Uterus (tissue), 2 donors: ENCODE results near the gene WDR64.
"Not testable (repeated sequence)": the region's sequence is repeated elsewhere in the genome, so short reads cannot be mapped to it uniquely, and the experiment has no call there.

ENCODE experiments used
- POLR2A ChIP-seq, 2 donors: fragments of 450-650 bp; IDR thresholded peaks; one replicate each; pipeline ENCODE4 v1.6.1; 2016; ENCODE audit warnings: antibody characterized with exemption in 2 of 2, mild to moderate bottlenecking in 1 of 2, moderate library complexity in 1 of 2
- TF ChIP-seq, protein P1 (sequence below), 4 experiments: fragments of 200-600 bp in 2 of 4; fragments of 450-650 bp in 2 of 4; sonication (generic) in 2 of 4; IDR thresholded peaks; one replicate each; pipeline ENCODE4 v1.5.1; 2016 to 2019; ENCODE audit warnings: antibody characterized with exemption in 4 of 4, mild to moderate bottlenecking in 2 of 4, moderate library complexity in 1 of 4

DNA sequence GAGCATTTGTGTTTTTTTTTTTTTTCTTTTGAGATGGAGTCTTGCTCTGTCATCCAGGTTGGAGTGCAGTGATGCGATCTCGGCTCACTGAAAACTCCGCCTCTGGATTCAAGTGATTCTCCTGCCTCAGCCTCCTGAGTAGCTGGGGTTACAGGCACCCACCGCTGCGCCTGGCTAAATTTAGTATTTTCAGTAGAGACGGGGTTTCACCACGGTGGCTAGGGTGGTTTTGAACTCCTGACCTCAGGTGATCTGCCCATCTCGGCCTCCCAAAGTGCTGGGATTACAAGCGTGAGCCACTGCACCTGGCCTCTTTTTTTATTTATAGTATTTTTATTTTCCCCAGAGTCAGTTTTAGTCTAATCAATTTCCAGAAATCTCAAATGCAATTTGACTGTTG, 174.5 kb downstream of the WDR64 start:
- TF ChIP-seq, protein P1, sequence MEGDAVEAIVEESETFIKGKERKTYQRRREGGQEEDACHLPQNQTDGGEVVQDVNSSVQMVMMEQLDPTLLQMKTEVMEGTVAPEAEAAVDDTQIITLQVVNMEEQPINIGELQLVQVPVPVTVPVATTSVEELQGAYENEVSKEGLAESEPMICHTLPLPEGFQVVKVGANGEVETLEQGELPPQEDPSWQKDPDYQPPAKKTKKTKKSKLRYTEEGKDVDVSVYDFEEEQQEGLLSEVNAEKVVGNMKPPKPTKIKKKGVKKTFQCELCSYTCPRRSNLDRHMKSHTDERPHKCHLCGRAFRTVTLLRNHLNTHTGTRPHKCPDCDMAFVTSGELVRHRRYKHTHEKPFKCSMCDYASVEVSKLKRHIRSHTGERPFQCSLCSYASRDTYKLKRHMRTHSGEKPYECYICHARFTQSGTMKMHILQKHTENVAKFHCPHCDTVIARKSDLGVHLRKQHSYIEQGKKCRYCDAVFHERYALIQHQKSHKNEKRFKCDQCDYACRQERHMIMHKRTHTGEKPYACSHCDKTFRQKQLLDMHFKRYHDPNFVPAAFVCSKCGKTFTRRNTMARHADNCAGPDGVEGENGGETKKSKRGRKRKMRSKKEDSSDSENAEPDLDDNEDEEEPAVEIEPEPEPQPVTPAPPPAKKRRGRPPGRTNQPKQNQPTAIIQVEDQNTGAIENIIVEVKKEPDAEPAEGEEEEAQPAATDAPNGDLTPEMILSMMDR (IDR thresholded peaks at IDR 0.05), result not testable (repeated sequence)
- TF ChIP-seq POLR2A (IDR thresholded peaks at IDR 0.05), result not testable (repeated sequence)
